Nucleus accumbens (tissue), 56 donors: Measurements from ENCODE around the gene ZFYVE27.

Source experiments
- DNase-seq, 56 donors: peaks; one replicate each; lab custom pipeline; 2025; lab: John Stamatoyannopoulos, UW

The ZFYVE27 gene

GRCh38 chr10:97713826-97714400 lies 23.0 kb upstream of the ZFYVE27 start:
- DNase-seq: peak in 47 of 56 donors; percentile 11 to 76 (median 50)

- peak in 34 of 56 donors; percentile 7 to 74 (median 42) for DNase-seq
These were observed 22.3 kb upstream of the ZFYVE27 start for GRCh38 chr10:97714401-97715258.

GRCh38 chr10:97715259-97715874 lies 21.6 kb upstream of the ZFYVE27 start:
- DNase-seq: no peak

GRCh38 chr10:97717627-97718026 lies 19.3 kb upstream of the ZFYVE27 start:
- no peak for DNase-seq

- DNase-seq: peak in 47 of 56 donors; percentile 12 to 76 (median 43)
These were observed 18.8 kb upstream of the ZFYVE27 start for GRCh38 chr10:97718178-97718577.

GRCh38 chr10:97718659-97719142 lies 18.2 kb upstream of the ZFYVE27 start:
- peak in 29 of 56 donors; percentile 11 to 74 (median 32) for DNase-seq

- DNase-seq: no peak
These were observed 17.3 kb upstream of the ZFYVE27 start for GRCh38 chr10:97719602-97720001.

GRCh38 chr10:97721871-97722780 lies 14.8 kb upstream of the ZFYVE27 start:
- DNase-seq: no peak

GRCh38 chr10:97723001-97723400 lies 13.9 kb upstream of the ZFYVE27 start:
- DNase-seq: no peak

GRCh38 chr10:97724341-97724941 lies 12.5 kb upstream of the ZFYVE27 start:
- no peak for DNase-seq

GRCh38 chr10:97726636-97727178 lies 10.2 kb upstream of the ZFYVE27 start:
- peak in 1 of 56 donors; percentile 7 for DNase-seq

GRCh38 chr10:97729014-97729413 lies 7.9 kb upstream of the ZFYVE27 start:
- no peak for DNase-seq

- DNase-seq: peak in 45 of 56 donors; percentile 10 to 85 (median 53)
These were observed 5.4 kb upstream of the ZFYVE27 start for GRCh38 chr10:97731346-97732051.

- no peak for DNase-seq
These were observed 4.9 kb upstream of the ZFYVE27 start for GRCh38 chr10:97732052-97732359.

- DNase-seq: no peak
These were observed 3.7 kb upstream of the ZFYVE27 start for GRCh38 chr10:97733256-97733655.

- DNase-seq: no peak
These were observed 2.9 kb upstream of the ZFYVE27 start for GRCh38 chr10:97734021-97734420.

- no peak for DNase-seq
These were observed 476 bp upstream of the ZFYVE27 start for GRCh38 chr10:97736403-97736901.

GRCh38 chr10:97737770-97738265 lies 890 bp downstream of the ZFYVE27 start:
- DNase-seq: no peak

- no peak for DNase-seq
These were observed 1.7 kb downstream of the ZFYVE27 start for GRCh38 chr10:97738616-97739015.
